ENCODE measurements around the gene RALBP1. TPM values are rescaled to one million over a fixed set of nuclear protein-coding genes. Genes with fewer than 3 reads are reported as not detected.

The RALBP1 gene
- total and polyA plus RNA-seq, 2 of the 8 experiments (the other 6 are each of a cell fraction or from before 2014, with no cell fraction given) = 40.3 to 67.8 TPM

DNA sequence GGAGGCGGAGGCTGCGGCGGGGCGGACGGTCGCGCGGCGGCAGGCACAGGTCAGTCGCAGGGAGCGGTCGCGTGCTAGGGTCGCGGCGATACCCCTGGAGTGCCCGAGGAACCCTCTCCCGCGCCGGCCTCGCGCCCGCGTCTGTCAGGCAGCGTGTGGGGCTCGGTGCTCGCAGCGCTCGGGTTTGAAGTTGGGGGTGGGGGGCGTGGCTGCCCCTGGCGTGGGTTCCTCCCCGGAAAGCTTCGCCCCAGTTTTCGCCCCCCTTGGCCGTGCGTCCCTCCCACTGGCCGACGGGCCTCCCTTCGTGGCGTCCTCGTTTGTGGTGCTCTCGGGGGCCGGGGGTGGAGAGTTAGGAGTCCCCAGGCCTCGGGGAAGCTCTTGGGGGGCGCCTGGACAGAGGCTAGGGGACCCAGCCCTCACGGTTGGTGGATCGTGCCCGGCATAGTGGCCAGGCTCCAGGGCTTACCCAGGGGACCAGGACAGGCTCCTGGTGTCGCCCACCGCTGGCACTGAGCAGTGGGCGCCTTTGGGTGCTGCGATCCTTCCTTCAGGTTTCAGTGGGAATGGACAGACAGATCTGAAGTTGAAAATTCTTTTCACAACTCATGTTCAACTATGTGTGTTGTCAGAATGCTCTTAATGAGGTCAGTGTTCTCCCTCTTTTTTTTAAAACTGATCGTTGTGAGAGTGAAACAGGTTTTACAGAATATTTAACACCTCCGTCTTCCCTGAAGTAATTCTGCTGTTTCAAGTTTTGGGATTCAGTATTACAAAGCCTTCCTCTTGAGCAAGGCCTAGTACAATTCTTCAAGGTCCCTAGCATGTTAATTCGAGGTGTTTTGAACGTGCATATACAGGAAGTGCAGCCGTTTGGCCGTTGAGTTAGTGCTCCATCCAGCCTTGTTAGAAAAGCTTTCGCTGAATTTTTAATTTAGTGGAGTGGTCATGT, 604 bp downstream of the RALBP1 start (continued):
- TF ChIP-seq SP2 (IDR thresholded peaks at IDR 0.05; ENCODE audit: low read length) (no peak), EP300 (IDR thresholded peaks at IDR 0.05; ENCODE audit: borderline replicate concordance in 1 of 2, low read depth in 2 of 2, low read length in 2 of 2) (no peak), SIN3A (conservative IDR thresholded peaks at IDR 0.05 in 1 of 2, IDR thresholded peaks at IDR 0.05 in 1 of 2; ENCODE audit: low read depth in 1 of 2, low read length in 2 of 2) (no peak), RBBP5 (IDR thresholded peaks at IDR 0.05; ENCODE audit: borderline replicate concordance, low read depth, low read length) (no peak; the same call in 1 of the 2 replicates), KDM1A (IDR thresholded peaks at IDR 0.05; ENCODE audit: borderline replicate concordance, low read length) (no peak), NANOG (IDR thresholded peaks at IDR 0.05; ENCODE audit: insufficient read depth, low read depth, low read length, poor library complexity, severe bottlenecking) (no peak), PHF8 (conservative IDR thresholded peaks at IDR 0.05; ENCODE audit: low read depth, low read length) (peak; percentile 46; the same call in 1 of the 2 replicates)
- TF ChIP-seq, protein P1, sequence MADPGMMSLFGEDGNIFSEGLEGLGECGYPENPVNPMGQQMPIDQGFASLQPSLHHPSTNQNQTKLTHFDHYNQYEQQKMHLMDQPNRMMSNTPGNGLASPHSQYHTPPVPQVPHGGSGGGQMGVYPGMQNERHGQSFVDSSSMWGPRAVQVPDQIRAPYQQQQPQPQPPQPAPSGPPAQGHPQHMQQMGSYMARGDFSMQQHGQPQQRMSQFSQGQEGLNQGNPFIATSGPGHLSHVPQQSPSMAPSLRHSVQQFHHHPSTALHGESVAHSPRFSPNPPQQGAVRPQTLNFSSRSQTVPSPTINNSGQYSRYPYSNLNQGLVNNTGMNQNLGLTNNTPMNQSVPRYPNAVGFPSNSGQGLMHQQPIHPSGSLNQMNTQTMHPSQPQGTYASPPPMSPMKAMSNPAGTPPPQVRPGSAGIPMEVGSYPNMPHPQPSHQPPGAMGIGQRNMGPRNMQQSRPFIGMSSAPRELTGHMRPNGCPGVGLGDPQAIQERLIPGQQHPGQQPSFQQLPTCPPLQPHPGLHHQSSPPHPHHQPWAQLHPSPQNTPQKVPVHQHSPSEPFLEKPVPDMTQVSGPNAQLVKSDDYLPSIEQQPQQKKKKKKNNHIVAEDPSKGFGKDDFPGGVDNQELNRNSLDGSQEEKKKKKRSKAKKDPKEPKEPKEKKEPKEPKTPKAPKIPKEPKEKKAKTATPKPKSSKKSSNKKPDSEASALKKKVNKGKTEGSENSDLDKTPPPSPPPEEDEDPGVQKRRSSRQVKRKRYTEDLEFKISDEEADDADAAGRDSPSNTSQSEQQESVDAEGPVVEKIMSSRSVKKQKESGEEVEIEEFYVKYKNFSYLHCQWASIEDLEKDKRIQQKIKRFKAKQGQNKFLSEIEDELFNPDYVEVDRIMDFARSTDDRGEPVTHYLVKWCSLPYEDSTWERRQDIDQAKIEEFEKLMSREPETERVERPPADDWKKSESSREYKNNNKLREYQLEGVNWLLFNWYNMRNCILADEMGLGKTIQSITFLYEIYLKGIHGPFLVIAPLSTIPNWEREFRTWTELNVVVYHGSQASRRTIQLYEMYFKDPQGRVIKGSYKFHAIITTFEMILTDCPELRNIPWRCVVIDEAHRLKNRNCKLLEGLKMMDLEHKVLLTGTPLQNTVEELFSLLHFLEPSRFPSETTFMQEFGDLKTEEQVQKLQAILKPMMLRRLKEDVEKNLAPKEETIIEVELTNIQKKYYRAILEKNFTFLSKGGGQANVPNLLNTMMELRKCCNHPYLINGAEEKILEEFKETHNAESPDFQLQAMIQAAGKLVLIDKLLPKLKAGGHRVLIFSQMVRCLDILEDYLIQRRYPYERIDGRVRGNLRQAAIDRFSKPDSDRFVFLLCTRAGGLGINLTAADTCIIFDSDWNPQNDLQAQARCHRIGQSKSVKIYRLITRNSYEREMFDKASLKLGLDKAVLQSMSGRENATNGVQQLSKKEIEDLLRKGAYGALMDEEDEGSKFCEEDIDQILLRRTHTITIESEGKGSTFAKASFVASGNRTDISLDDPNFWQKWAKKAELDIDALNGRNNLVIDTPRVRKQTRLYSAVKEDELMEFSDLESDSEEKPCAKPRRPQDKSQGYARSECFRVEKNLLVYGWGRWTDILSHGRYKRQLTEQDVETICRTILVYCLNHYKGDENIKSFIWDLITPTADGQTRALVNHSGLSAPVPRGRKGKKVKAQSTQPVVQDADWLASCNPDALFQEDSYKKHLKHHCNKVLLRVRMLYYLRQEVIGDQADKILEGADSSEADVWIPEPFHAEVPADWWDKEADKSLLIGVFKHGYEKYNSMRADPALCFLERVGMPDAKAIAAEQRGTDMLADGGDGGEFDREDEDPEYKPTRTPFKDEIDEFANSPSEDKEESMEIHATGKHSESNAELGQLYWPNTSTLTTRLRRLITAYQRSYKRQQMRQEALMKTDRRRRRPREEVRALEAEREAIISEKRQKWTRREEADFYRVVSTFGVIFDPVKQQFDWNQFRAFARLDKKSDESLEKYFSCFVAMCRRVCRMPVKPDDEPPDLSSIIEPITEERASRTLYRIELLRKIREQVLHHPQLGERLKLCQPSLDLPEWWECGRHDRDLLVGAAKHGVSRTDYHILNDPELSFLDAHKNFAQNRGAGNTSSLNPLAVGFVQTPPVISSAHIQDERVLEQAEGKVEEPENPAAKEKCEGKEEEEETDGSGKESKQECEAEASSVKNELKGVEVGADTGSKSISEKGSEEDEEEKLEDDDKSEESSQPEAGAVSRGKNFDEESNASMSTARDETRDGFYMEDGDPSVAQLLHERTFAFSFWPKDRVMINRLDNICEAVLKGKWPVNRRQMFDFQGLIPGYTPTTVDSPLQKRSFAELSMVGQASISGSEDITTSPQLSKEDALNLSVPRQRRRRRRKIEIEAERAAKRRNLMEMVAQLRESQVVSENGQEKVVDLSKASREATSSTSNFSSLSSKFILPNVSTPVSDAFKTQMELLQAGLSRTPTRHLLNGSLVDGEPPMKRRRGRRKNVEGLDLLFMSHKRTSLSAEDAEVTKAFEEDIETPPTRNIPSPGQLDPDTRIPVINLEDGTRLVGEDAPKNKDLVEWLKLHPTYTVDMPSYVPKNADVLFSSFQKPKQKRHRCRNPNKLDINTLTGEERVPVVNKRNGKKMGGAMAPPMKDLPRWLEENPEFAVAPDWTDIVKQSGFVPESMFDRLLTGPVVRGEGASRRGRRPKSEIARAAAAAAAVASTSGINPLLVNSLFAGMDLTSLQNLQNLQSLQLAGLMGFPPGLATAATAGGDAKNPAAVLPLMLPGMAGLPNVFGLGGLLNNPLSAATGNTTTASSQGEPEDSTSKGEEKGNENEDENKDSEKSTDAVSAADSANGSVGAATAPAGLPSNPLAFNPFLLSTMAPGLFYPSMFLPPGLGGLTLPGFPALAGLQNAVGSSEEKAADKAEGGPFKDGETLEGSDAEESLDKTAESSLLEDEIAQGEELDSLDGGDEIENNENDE (IDR thresholded peaks at IDR 0.05; ENCODE audit: insufficient replicate concordance, low read length) = no peak

Data from H1 (cell line).